HG02870 (cell line): ENCODE data around the gene CCDC14.
"Not testable (repeated sequence)": the region's sequence is repeated elsewhere in the genome, so short reads cannot be mapped to it uniquely, and the experiment has no call there.

Experiments
- ATAC-seq: cut with Tn5 transposase; IDR thresholded peaks from one replicate; pipeline ENCODE4 v1.9.1; 2021; ENCODE audit warnings: mild to moderate bottlenecking, moderate library complexity; ENCODE audit not compliant: unreplicated experiment

CCDC14 gene, protein sequence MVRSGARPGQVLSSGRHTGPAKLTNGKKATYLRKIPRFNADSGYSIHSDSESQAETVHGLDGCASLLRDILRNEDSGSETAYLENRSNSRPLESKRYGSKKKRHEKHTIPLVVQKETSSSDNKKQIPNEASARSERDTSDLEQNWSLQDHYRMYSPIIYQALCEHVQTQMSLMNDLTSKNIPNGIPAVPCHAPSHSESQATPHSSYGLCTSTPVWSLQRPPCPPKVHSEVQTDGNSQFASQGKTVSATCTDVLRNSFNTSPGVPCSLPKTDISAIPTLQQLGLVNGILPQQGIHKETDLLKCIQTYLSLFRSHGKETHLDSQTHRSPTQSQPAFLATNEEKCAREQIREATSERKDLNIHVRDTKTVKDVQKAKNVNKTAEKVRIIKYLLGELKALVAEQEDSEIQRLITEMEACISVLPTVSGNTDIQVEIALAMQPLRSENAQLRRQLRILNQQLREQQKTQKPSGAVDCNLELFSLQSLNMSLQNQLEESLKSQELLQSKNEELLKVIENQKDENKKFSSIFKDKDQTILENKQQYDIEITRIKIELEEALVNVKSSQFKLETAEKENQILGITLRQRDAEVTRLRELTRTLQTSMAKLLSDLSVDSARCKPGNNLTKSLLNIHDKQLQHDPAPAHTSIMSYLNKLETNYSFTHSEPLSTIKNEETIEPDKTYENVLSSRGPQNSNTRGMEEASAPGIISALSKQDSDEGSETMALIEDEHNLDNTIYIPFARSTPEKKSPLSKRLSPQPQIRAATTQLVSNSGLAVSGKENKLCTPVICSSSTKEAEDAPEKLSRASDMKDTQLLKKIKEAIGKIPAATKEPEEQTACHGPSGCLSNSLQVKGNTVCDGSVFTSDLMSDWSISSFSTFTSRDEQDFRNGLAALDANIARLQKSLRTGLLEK

DNA sequence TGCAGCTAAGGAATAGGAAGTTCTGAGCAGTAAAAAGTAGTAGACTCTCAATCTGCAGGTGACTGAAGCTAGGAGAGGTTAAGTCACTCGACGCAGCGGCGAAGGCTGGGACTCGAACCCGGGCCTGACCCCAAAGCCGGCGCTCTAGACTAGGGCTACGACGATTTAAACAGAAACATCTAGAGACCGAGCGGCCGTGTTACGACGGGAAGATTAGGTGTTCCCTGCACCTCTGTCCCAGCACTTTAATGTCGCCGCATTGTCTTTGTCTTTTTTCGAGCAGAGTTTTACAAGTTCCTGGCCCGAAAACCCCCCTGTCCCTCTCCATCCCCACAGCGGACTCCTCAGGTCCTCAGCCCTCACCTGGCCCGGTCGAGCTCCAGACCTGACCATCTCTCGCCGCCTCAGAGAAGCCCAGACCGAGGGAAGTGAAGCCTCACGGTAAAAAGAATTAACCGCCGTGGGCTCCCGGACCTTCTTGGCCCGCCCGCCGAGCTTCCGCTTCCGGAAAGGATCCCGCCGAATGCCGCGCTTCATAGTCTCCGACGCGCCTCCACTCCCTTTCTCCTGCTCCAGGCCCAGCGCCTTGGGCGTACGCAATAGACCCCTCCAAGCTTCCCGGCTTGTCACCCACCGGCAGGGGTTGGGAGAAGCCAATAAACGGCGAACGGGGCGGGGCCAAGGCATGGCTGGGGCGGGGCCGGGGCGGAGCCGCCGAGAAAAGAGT, at the start of gene CCDC14:
CCDC14 (minus strand) TSS at position 449 of the 727 bp plus-strand sequence; CDS start at position 393, 56 bp downstream.
- ATAC-seq, result peak; percentile 82

DNA sequence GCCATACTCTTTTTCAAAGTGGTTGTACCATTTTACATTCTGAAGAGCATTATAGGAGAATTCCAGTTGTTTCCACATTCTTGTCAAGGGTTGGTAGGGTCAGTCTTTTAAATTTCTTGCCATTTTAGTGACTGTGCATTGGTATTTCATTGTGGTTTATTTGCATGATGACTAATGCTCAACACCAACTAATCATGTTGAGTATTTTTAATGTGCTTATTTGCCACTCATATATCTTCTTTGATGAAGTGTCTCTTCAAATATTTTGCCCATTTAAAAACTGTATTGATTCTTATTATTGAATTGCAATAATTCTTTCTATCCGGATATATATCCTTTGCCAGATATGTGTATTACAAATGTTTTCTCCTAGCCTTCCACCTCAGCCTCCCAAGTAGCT, 47.3 kb upstream of the CCDC14 start:
- ATAC-seq, result not testable (repeated sequence)

DNA sequence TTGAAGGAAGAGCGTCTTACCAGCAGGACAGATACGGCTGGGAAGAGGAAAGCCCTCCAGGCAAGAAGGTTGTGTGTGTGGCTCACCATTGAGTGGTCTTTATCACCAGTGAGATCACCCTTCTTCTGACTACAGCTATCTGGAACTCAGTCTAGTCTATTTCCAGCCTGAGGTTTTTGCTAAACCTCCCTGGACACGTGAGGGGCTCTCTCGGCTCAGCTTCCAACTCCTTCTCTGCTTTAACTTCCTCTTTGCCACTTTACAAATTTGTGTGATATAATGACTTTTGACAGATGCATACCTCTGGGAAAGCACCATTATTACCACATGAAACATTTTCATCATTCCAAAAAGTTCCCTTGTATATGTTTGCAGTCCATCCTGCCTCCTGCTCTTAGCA, 46.2 kb upstream of the CCDC14 start:
- peak; percentile 55 for ATAC-seq

DNA sequence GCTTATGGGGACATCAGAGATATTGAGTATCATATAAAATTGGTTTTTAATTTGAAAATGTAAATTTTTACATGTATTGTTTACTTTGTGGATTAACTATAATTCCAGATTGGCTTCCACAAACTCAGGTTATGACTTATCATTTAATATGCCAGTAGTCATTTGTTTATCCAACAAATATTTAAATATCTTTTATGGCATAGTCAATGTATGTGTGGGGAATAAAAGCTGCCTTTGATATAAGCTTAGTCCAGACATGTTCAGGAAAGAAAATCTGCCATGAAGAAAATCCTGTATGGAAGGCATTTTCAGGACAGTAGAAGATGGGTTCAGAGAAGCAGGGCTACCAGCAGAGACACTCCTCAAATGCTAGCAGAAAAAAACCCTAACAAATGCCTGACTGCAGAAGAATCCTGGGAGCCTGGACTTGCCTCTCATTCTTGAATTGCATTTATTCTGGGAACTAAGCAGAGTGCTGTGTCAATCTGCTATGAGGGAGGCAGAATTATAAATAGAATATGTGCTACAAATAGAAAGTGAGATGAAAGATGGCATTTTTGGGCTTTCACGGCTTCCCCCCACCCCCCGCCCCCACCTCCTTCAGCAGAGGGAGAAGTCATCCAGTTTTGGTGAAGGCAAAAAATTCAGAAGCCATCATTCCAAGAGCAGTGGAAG, 41.5 kb upstream of the CCDC14 start:
- not testable (repeated sequence) for ATAC-seq

DNA sequence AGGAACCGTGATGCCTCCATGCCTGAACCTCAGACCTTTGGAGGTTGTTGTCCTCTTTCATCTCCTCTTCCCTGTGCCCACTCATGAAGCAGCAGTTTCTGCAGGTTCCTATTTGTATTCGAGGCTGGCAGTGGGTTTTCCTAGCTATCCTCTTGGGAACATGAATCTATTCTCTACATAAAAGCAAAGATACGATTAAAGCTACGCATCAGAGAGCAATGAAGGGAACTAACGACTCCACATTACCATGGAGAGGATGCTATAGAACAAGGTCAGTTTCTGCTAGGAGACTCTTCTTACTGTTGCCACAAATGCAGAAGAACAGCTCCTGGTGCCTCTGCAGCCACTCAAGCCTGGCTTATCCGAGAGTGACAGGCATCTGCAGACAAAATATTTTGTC, 40.3 kb upstream of the CCDC14 start:
- ATAC-seq, result not testable (repeated sequence)

DNA sequence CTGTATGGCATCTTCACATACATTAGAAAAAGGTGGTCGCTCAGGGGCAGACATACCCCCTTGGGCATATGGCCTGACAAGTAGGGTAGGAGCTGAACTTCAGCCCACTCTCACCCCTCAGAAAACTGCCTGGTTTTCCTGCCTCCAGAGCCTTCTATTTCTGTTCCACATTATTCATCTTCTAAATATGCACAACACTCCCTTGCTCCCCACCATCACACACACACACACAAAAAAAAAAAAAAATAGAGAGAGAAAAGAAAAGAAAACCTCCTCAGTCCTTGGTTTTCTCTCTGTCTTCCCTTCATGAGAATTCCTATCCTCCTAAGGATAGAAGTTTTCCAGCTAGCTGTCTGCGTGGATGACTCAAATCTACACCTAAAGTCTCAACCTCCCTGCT, 36.5 kb upstream of the CCDC14 start:
- ATAC-seq, result no peak

DNA sequence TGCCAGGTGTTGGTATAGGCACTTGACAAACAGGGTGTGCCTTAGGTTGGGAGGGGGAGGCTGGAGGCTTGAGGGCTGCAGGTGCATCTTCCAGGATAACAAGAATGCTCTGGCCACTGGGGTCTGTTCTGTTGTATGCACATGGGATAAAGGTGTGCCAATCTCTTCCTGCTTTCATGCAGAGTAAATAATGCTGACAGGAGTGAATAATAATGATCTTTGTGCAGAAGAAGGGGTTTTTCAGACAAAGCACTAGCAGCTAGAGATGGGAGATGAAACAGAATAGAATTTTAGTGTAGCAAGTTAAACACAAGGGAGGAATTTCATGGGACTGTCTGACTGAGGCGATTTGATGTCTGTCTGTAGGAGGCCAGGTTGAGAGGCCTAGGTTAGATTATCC, 32.8 kb upstream of the CCDC14 start:
- no peak for ATAC-seq

DNA sequence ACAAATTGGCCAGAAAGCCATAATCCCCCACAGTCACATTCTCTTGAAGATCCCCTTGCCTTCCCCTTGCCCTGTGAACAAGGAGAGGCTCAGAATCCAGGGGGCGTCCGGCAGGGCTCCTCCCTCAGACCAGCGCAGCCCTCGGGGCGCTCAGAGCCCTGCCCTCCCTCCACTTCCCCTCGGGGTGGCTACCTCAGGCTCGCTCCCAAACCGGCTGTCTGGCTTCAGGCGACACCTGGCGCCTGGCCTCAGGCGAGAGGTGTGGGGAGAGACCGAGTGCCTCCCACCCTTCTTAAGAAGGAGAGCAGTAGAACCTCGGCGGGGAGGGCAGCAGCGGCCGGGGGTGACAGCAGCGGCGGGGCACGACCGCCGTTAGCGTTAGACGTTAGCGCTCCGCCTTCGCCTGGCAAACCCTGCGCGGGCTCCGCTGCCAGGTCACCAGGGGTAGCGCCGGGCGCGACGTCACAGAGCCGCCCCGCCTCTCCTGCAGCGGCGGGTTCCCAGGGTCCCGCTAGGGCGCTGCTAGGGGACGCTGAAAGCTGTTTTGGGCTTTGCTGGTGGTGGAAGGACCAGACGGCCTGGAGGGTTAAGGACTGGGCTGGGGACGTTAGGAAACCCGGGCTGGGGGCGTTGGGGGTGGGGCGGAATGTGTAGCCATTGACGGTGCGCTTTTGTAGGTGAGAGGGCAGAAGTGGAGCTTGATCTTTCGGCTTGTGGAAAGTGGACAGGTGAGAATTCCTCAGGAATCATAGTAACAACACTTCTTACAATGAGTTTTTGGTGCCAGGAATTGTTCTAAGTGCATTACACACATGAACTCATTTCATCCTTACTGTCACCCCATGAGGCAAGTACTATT, 30.9 kb upstream of the CCDC14 start, which contains the start of gene ROPN1:
ROPN1 (minus strand) TSS at position 395 of the 859 bp plus-strand sequence. CDS start 11,643 bp downstream, outside the sequence.
- ATAC-seq, result not testable (repeated sequence)

DNA sequence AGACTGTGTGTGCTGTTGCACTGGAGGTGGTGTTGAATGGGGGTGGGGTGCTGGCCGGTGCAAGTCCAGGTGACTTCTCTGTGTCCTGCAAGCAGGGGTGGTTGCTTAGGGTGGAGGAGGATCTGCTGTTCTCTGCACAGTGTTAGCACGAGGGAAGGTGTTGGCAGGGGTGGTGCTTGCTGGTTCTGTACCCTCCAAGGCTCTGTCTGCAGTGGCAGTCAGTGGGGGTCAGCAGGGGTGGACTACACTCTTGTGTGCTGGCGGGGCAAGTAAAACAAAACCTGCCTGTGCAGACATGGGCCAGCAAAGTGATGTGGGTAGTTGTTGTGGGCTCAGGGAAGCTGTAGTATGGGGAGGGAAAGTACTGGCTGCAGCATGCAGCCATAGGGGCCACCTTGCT, 25.4 kb upstream of the CCDC14 start:
- ATAC-seq, result no peak

DNA sequence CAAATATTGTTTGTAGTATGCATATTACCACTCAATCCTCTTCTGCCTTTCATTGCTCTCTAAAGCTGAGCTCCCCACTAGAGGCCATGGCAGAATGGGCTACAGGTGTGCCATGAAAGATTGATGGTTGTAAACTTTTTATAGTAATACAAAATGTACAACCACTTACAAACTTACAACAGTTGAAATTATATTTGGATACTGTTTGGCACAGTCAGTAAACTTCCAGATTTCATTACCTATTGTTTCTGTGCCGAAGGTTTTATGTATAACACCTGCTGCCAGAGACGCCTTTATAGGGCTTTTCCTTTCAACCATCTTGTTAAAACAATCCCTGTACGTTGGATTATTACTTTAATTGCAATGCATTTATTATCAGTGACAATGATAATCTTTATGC, 23.9 kb upstream of the CCDC14 start:
- no peak for ATAC-seq

DNA sequence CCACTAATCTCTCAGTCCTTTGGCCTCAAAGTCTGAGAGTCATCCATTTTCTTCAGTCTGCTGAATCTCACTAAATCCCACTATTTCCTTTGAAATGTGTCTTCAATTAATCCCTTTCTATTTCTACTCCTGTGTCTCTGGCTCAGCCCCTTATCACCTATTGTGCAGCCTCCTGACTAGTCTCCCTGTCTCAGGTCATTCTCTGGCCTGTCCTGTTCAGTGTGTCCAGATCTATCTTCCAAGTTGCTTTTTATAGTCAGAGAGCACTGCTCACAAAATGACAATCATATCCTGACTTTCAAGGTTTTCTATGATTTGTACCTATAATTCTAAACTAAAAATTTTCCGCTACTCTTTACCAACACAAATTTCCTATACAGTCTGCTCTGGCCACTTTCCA, 23.3 kb upstream of the CCDC14 start:
- no peak for ATAC-seq

DNA sequence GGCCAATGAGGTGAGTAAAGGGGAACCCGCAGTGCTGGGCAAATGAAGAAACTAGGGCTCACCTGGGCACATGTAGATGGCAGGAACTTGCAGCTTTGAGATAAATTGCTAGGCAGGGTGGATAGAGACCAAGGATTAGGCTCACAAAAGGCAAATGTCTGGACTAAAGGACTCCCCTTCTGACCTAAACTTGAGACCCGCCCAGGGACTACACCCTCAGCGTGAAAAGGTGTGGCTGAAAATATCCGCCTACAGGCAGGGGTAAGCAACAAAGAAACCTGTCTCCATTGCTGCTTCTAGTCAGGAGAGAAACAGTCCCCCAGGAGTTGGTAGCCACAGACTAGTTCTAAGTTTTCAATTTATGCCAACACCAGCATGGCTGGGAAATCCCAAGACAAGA, 20.3 kb upstream of the CCDC14 start:
- not testable (repeated sequence) for ATAC-seq

DNA sequence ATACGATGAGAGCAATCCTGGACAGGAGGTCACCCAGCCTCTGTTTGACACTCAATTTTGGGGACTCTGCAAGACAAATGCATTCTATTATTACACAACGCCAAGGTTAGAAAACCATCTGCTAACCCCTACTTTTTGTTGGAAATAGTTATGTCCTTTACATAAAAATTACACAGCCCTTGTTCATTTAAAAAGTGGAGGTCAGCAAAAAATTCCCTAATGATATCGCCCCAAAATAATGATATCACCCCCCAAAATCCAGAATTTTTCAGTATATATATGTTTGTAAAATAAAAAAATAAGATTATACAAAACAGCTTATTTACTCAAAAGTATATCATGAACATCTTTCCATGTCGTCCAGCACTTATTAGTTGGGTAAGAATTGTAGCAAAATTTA, 19.5 kb upstream of the CCDC14 start:
- ATAC-seq, result no peak

DNA sequence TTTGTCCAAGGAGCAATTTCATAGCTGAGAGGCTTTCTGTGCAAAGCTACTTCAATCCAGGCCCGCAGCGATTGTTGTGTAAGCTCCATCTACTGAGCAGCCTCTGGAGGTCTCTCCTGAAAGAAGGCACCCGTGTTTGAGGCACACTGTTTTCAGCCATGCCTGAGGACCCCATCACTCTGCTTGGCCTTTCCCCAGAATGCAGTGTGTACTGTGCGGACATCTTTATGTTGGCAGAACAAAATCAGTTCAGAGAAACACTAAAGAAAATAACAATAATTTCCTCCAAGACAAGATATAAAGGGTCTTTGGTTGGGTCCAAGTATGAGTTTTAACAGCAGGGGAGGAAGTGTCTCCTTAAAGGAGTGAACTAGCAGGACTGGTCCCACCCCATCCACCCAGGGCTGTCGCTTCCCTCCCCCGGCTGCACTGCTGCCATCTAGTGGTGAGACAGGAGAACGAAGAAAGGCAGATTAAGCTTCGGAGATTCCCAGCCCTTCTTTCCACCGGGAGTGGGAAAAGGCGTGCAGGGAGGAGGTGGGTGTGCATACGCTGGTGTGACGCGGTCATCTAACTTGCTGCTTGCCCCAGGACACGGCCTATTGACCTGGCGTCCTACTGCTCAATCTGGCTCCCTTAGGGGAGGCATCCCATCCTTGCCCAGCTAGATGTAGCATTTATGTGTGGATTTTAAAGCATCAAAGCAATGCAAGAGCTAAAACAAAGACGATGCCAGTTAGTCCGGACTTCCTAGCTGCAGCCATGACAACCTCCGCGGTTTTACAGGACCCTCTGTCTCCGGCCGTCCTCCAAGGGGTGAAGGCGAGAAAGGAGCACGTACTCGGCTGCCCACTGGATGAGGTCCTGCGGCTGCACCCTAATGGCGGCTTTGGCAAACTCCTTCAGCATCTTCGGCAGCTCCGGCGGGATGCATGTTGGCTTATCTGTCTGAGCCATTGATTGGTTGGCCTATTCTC, 18.8 kb upstream of the CCDC14 start:
- peak; percentile 61 for ATAC-seq

DNA sequence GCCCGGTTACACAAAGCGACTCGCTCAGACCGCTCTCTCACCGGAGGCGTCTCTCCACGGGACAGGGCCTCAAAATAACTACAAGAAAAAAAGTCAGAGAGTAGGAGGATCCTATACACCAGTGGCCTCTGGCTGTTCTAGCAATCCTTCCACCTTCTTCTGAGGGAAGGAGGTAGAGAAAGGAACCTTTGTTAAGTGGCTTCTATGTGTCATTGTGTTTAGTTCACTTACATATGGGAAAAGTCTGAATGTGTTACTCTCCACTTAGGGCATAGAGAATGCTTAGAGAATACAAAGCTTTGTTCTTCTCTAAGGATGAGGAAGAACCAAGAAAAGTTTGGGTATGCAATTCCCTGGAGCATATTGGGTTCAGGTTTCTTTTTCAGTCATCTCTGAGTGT, 15.9 kb upstream of the CCDC14 start:
- ATAC-seq, result not testable (repeated sequence)

DNA sequence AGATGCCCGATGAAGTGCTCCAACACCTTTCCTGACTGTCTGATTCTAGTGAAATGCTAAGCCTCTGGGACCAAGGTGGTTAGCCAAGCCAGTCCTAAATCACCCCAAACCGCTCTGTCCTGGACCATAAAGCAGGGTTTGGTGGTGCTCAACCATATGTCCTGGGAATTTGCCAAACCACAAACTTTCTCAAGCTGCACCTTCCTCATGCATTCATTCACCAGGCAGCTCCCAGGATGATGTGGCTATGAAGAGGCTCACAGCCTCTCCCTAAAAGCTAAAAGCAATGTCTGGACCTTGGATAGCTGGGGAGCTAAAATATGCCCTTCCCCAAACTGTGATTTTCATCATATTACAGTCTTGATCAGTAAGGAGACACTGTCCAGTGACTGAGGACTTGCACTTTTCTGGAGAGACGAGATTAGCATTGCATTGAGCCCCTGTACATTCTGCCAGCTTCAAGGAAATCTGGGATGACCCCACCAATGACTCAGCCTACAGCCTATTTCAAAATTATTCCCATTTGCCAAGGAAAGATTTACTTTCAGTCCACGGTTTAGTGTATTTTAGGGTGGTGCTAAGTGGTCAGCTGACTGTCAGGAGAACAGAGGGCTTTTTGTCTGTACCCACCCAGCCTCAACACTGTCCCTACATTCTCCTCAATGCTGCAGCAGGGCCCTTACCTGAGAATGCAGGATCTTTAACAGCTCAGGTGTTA, 15.3 kb upstream of the CCDC14 start:
- ATAC-seq, result not testable (repeated sequence)

DNA sequence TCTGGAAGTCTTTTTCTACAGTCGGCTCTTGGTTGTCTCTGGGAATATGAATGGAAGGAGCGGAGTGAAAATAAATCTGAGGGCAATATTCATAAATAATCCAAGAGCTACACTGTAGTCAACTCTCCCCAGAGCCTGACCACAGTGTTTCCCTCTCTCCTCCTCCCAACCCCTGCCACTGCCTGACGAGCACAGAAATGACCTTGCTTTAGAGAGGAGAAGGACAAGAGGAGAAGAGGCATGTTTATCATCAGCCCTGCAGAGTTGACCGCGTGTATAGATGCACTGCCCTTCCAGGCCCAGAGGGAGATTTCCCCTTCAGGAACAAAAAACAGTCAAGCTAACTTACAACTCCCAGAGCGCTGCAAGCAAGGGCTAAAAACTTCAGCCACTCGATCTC, 14.0 kb upstream of the CCDC14 start:
- not testable (repeated sequence) for ATAC-seq

DNA sequence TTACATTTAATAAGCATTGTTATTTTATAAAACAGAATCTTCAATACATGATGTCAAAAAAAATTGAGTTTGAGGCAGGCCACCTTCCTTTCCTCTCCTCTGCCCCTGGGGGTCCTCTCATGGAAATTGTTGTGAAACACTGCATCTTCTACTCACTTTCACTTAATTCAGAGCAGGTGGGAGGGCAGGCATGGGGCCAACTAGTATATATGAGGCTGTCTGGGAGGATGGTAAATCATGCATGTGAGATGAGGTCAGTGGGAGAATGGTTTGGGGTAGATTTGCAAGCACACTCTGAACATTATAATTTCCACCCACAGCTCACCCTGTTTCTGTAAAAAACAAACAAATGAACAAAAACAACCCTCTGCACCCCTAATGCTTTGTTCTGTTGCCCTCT, 10.4 kb upstream of the CCDC14 start:
- no peak for ATAC-seq
